GM18868 (cell line): ENCODE measurements around the gene SGCG.

Source experiments
- ATAC-seq: cut with Tn5 transposase; IDR thresholded peaks from one replicate; pipeline ENCODE4 v1.9.1; 2021; ENCODE audit warnings: mild to moderate bottlenecking, moderate library complexity; ENCODE audit not compliant: unreplicated experiment

SGCG gene

DNA sequence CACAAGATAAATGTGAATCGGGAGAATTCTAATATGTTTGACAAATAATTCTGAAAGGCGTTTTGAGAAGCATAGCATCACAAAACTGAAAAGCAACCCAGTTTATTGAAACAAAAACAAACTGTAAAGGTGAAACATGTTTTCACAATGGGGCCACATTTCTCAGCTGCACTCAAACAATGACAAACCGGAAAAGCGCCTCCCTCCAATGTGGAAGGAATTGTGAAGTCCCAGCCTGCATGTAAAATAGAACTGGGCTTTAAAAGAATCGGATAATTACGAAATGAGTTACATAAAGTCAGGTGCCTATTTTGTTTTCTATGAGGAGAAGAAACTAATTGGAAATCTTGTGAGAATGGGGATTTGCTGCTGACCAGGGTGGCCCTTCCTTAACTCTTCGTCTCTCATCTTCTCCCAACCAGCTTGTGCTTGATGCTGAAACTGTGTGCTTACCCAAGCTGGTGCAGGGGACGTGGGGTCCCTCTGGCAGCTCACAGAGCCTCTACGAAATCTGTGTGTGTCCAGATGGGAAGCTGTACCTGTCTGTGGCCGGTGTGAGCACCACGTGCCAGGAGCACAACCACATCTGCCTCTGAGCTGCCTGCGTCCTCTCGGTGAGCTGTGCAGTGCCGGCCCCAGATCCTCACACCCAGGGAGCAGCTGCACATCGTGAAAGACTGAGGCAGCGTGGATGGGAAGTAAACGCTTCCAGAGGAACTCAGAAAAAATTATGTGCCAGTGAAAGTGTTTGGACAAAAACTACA is 143.3 kb downstream of the SGCG start:
- no peak for ATAC-seq

DNA sequence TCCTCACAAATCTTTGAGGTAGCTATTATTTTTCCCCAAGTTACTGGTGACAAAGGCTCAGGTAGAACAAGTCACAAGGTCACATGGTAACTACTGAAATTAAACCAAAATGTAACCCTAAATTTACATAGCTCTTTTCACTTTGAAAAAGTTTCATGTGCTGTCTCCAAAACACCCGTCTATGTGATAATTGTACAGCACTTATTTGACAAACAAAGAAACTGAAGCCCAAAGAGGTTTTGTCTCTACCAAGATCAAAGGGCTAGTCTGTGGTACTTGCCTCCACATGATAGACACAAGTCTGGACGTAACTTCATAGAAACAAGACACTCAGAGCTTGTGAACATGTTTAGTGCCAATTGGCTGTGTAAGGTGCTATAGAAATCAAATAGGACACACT is 144.4 kb downstream of the SGCG start:
- peak; percentile 58 for ATAC-seq

DNA sequence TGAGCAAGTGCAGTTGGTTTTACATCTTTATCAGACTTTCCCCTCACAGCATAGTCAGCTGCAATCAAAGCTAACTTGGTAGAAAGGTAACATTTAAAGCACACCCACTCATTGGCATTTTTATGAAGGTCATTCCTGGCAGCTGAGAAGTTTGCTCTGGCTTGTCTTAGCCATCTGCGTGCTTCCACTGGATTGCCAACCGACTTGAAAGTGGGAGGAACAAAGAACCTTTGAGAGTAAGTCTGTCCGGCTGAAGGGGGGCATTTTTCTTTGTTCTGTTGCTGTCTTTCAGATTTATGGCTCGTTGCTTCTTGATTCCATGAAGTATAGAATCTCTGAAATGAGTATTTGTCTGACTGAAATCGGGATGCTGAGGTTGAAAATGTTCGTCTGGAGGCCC is 149.6 kb downstream of the SGCG start:
- ATAC-seq: no peak

DNA sequence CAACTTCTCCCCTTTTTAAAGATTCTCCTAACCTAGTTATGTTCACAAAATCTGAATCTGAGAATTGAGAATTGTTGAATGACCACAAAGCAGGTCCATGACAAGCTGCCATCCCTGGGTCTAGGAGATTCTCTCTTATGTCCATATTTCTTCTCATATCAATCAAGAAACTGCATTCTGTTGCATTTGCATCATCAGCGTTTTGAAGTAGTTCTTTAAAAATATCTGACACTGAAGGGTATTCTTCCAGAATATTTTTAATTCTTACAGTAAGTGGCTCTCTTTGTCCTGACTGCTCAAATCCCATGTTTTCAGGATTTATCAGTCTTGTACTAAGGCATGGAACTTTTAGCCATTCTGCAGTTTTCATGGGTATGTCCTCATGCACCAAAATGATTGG is 158.4 kb downstream of the SGCG start:
- ATAC-seq: no peak

DNA sequence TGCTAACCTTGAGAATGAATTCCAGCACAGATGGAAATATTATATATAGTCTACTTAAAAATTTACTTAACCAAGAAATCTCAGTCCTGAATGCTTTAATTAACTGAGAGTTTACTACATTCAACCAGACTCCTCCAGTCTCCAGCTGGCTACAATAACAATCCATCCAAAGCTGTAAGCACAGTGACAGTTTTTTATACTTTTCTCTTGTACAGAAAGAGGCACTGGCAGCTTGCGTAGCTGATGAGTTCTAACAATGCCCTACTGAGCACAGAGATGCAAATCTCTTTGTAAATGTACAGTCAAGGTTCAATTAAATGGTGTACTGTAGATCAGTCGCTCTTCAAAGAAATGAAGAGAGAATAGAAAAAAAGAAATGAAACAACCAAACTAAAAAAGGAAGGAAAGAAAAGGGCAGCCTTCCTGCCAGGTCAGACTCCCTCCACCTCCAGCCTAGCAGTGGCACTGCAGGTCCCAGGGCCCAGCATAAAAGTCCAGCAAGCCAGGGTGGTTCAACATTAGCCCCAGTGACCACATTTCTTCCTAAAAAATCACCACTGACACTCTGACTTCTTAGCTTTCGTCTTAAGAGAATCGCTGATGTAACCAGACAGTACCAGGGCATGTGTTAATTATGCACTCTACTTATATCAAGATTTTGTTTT is 164.3 kb downstream of the SGCG start:
- no peak for ATAC-seq

DNA sequence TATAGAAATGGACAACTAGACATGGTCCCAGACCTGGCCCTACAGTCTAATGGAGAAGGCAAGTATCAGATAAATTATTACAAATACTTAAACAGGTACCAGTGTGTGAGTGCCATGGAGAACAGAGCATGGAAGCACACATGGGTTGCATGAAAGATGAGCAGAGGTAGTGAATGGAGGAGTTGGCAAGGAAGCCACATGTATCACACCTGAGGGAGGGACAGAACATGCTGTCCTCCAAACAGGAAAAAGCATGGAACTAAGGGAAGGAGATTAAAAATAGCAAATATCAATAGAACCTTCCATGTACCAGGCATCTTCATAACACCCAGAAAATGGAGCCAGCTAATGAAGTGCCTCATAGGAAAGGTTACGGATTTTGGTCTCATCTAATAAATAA is 166.8 kb downstream of the SGCG start:
- no peak for ATAC-seq

- no peak for ATAC-seq
Observed at GRCh38 chr13:23348262-23349127, 167.7 kb downstream of the SGCG start.

- no peak for ATAC-seq
Observed at GRCh38 chr13:23349161-23349897, 168.6 kb downstream of the SGCG start.

DNA sequence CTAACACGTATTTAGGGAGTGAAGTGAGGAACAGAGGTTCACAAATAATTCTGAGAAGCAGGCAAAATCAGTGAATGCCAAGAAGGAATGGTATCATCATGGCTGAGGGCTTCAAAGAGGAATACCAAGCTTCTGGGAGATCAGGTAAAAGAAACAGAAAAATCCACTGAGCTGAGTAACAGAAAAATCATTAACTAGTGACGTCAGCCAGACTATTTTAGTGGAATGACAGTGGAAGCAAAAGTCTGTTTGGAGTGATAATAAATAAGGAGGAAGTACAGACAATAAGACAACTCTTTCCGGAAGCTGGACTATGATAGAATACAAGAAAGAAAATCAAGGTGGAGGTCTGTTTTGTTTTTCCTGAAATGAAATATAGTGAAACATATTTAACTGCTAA is 169.2 kb downstream of the SGCG start:
- ATAC-seq: no peak

DNA sequence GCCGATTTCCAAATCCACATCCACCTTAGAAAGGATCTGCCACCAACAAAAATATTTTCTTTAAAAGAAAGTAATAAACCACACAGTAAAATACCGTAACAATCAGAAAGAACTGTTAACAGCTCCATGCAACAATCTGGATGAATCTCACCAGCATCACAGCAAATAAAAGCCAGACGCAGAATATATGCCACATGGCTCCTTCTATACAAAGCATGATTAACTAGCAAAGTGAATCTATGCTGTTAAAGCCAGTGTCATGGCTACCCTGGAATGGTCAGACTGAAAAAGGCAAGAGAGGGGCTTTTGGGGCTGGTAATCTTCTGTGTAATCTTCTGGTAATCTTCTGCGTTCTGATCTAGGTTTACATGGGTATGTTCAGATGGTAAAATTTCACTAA is 171.4 kb downstream of the SGCG start:
- ATAC-seq: no peak

- no peak for ATAC-seq
Observed at GRCh38 chr13:23354520-23354919, 173.7 kb downstream of the SGCG start.

- no peak for ATAC-seq
Observed at GRCh38 chr13:23356368-23356767, 175.6 kb downstream of the SGCG start.

DNA sequence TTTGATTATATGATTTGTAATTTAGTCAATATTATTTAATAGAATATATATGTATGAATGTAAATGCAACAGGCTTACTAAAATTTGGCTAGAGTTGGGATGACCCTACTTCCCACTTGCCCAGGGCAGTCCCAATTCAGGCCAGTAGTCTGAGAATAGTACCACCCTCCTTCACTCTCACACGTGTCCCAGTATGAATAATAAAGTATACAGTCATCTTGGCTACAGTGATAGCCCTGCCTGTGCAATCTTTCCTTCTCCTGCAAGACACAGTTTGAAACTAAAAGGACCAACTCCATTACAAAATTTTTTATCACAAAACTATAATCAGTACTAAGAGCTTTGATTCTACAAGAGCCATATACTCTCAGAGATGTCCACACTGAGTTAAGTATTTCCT is 176.6 kb downstream of the SGCG start:
- ATAC-seq: no peak

DNA sequence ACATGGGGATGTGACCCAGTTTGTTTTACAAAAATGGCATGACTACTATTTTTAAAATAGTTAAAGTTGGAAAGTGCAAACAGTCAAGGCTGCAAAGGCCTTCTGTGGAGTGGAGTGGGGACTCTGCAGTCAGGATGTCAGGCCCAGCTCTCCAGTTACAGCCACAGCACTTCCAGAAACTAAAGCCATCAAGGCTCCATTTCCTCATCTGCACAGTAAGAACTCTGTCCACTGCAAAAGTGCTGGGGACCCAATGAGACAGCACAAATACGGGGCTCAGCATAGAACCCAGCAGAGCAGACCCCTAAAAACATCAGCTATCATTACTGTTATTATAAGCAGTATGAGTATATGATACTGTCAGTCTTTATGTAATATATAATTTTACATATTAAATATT is 179.1 kb downstream of the SGCG start:
- ATAC-seq: no peak

DNA sequence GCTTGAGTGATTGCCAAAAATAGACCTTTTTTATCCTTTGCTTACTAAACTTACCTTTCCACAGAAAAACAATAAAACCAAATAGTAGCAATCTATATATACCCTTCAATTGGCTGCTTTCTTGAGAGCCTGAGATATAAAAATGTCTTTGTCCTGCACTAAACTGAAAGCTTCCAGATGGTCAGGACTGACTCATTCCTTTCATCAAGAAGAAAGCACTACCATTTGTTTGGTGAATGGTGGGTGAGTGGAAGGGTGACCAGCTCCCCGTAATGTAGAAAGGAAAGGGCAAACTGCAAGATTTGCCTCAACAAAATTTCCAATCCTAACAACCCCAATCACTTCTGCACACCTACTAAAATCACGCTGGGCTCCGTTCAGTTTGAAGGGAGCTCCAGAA is 184.9 kb downstream of the SGCG start:
- ATAC-seq: no peak

- no peak for ATAC-seq
Observed at GRCh38 chr13:23367907-23368306, 187.1 kb downstream of the SGCG start.

DNA sequence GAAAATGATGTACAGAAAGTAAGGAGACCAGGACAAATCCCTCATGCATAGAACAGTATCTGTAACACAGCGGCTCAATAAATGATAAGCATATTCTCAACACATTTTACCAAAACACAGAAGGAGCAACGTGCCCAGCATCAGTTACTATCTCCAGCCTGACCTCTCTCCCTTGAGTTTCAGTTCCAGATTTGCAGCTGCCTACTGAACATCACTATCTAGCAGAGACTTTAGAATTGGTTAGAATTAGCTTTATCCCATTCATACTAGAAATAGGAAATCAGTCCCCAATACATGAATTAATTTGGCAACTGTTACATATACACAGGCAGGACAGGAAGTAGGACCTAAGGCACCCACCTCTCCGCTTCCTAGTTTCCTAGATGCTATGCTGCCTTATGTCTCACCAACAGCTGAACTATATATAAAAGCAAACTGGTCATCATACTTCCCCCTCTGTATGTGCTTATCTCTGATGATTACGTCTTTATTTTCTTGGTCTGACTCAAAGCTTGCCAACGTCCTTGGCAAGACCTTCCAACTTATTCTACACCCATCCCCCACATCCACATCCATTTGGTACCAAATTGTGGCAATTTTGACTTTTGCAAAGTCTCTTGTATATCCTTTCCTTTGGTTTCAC is 191.6 kb downstream of the SGCG start:
- peak; percentile 34 for ATAC-seq
